Hepatocyte (in vitro differentiated cells): Measurements from ENCODE around the gene TACC3. TPM values are rescaled to one million over a fixed set of nuclear protein-coding genes. Genes with fewer than 3 reads are reported as not detected.

Experiments used
- DNase-seq: peaks from one replicate; pipeline ENCODE4 v3.0.0-alpha.2; 2016; ENCODE audit warnings: low spot score
- H2AFZ ChIP-seq: fragments of 200-600 bp; sonication (generic); 2 replicates; pipeline ENCODE4 v1.6.0; 2016; ENCODE audit warnings: antibody characterized with exemption, mild to moderate bottlenecking
- H3K27ac ChIP-seq: fragments of 200-600 bp; sonication (generic); 2 replicates; pipeline ENCODE4 v1.5.1; 2016; ENCODE audit warnings: mild to moderate bottlenecking
- H3K27me3 ChIP-seq: fragments of 200-600 bp; sonication (generic); 2 replicates; pipeline ENCODE4 v1.6.1; 2016
- H3K36me3 ChIP-seq: fragments of 200-600 bp; sonication (generic); replicated peaks from 2 replicates; pipeline ENCODE4 v1.5.1; 2016; ENCODE audit warnings: low read depth; ENCODE audit not compliant: insufficient read depth
- H3K4me1 ChIP-seq: fragments of 200-600 bp; sonication (generic); 2 replicates; pipeline ENCODE4 v1.5.1; 2016; ENCODE audit warnings: mild to moderate bottlenecking, moderate library complexity; ENCODE audit not compliant: insufficient read depth
- H3K4me2 ChIP-seq: fragments of 200-600 bp; sonication (generic); 2 replicates; pipeline ENCODE4 v1.6.0; 2016
- H3K4me3 ChIP-seq: fragments of 200-600 bp; sonication (generic); 2 replicates; pipeline ENCODE4 v1.5.1; 2016; ENCODE audit warnings: mild to moderate bottlenecking
- H3K79me2 ChIP-seq: fragments of 200-600 bp; sonication (generic); 2 replicates; pipeline ENCODE4 v1.6.0; 2017; ENCODE audit warnings: mild to moderate bottlenecking
- H3K9me2 ChIP-seq: fragments of 200-600 bp; sonication (generic); replicated peaks from 2 replicates; pipeline ENCODE4 v1.6.0; 2017; ENCODE audit warnings: mild to moderate bottlenecking; ENCODE audit not compliant: insufficient read depth
- H3K9me3 ChIP-seq: fragments of 200-600 bp; sonication (generic); 2 replicates; pipeline ENCODE4 v1.5.1; 2016; ENCODE audit warnings: low read depth, mild to moderate bottlenecking
- H4K20me1 ChIP-seq: fragments of 200-600 bp; sonication (generic); 2 replicates; pipeline ENCODE4 v1.6.0; 2016; ENCODE audit warnings: mild to moderate bottlenecking; ENCODE audit not compliant: insufficient read depth, poor library complexity, severe bottlenecking
- EZH2 ChIP-seq: fragments of 200-600 bp; sonication (generic); IDR thresholded peaks from 2 replicates; pipeline ENCODE4 v1.6.1; 2016; ENCODE audit warnings: antibody characterized with exemption, mild to moderate bottlenecking, borderline replicate concordance
- EZH2phosphoT487 ChIP-seq: fragments of 200-600 bp; sonication (generic); IDR thresholded peaks from one replicate; pipeline ENCODE4 v1.6.1; 2018; ENCODE audit warnings: antibody characterized with exemption, mild to moderate bottlenecking, low read depth, moderate library complexity; ENCODE audit not compliant: unreplicated experiment, severe bottlenecking
- WGBS: methylation state at CpG from one replicate; pipeline ENCODE4 v1.1.6; 2016; ENCODE audit warnings: low lambda C conversion rate; ENCODE audit errors: missing lambda C conversion rate; 5-methylcytosine and 5-hydroxymethylcytosine counted together
- polyA plus RNA-seq: library from polyadenylated mRNA; unstranded; fragments of >200 nt; fragmentation: Nextera tagmentation; extraction: Ambion mirVana; gene quantifications from 2 replicates; pipeline ENCODE4 v1.2.1, GENCODE V29; 2016
- total RNA-seq: library from RNA; depleted of rRNA; stranded (reverse); fragments of >200 nt; gene quantifications from 2 replicates; pipeline ENCODE4 v1.2.3, GENCODE V29; 2014
- TF ChIP-seq, protein P1 (sequence below): fragments of 200-600 bp; sonication (generic); IDR thresholded peaks from 2 replicates; pipeline ENCODE4 v1.5.1; 2016; ENCODE audit warnings: antibody characterized with exemption, mild to moderate bottlenecking; ENCODE audit not compliant: poor library complexity

TACC3 gene
- total and polyA plus RNA-seq, 2 experiments from 2014 or later = 9.3 to 14.8 TPM

GRCh38 chr4:1763070-1763549, 41.8 kb downstream of the TACC3 start:
- peak overlapping the region; percentile 52 for H2AFZ ChIP-seq
- H3K9me2 ChIP-seq = no peaks in the 10 kb centered on the region
- no peaks in the 10 kb centered on the region for H3K36me3 ChIP-seq
- no peak for DNase-seq
- WGBS = 39% methylated on average over 25 of the region's 31 CpGs
- no peaks in the 10 kb centered on the region for H4K20me1 ChIP-seq
- no peaks in the 10 kb centered on the region for H3K9me3 ChIP-seq
- no peaks in the 10 kb centered on the region for H3K79me2 ChIP-seq
- H3K4me3 ChIP-seq = no peak overlapping the region
- H3K4me2 ChIP-seq = peak overlapping the region; percentile 76
- peaks cover 35% of the 10 kb centered on the region for H3K4me1 ChIP-seq
- no peaks in the 10 kb centered on the region for H3K27me3 ChIP-seq
- TF ChIP-seq, protein P1, sequence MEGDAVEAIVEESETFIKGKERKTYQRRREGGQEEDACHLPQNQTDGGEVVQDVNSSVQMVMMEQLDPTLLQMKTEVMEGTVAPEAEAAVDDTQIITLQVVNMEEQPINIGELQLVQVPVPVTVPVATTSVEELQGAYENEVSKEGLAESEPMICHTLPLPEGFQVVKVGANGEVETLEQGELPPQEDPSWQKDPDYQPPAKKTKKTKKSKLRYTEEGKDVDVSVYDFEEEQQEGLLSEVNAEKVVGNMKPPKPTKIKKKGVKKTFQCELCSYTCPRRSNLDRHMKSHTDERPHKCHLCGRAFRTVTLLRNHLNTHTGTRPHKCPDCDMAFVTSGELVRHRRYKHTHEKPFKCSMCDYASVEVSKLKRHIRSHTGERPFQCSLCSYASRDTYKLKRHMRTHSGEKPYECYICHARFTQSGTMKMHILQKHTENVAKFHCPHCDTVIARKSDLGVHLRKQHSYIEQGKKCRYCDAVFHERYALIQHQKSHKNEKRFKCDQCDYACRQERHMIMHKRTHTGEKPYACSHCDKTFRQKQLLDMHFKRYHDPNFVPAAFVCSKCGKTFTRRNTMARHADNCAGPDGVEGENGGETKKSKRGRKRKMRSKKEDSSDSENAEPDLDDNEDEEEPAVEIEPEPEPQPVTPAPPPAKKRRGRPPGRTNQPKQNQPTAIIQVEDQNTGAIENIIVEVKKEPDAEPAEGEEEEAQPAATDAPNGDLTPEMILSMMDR = no peak
- no peak for TF ChIP-seq EZH2phosphoT487
- no peak for TF ChIP-seq EZH2
- H3K27ac ChIP-seq = peak overlapping the region; percentile 16

- Histone ChIP-seq H3K27me3 (no peaks in the 10 kb centered on the region), H3K4me3 (no peak overlapping the region), H2AFZ (peak overlapping the region; percentile 52), H3K9me2 (no peaks in the 10 kb centered on the region), H3K79me2 (no peaks in the 10 kb centered on the region), H3K36me3 (no peaks in the 10 kb centered on the region), H3K4me1 (peaks cover 40% of the 10 kb centered on the region), H3K4me2 (peak overlapping the region; percentile 76), H4K20me1 (no peaks in the 10 kb centered on the region), H3K9me3 (no peaks in the 10 kb centered on the region), H3K27ac (peak overlapping the region; percentile 83)
- WGBS = 51% methylated on average over 15 of the region's 36 CpGs
- DNase-seq = peak; percentile 85
- TF ChIP-seq, protein P1 = peak; percentile 41
- no peak for TF ChIP-seq EZH2
Observed at GRCh38 chr4:1763550-1764080, 42.3 kb downstream of the TACC3 start.

DNA sequence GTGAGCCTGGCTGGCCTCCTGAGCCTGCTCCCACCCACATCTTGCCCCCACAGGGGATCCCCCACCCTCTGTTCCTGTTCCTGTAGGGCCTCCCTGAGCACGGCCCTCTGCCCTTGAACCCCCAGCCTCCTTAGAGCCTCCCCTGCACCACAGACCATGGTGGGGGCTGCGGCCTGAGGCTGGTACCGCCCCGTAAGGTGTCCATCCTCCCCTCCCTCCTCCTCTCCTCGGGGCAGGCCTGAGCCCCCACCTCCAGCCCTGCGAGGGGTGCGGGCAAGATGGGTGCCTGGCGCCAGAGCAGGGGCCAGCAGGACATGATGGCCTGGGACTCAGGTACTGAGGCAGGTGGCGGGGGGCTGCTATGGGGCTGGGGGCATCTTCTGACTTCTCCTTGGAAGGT, 43.3 kb downstream of the TACC3 start:
- H2AFZ ChIP-seq = no peak overlapping the region
- H3K4me1 ChIP-seq = peaks cover 51% of the 10 kb centered on the region
- no peak overlapping the region for H3K4me3 ChIP-seq
- no peak overlapping the region for H3K4me2 ChIP-seq
- H3K36me3 ChIP-seq = no peaks in the 10 kb centered on the region
- H4K20me1 ChIP-seq = no peaks in the 10 kb centered on the region
- H3K79me2 ChIP-seq = no peaks in the 10 kb centered on the region
- TF ChIP-seq EZH2 (no peak), EZH2phosphoT487 (no peak)
- TF ChIP-seq, protein P1 = no peak
- H3K9me2 ChIP-seq = no peaks in the 10 kb centered on the region
- peak overlapping the region; percentile 83 for H3K27ac ChIP-seq
- no peak for DNase-seq
- H3K9me3 ChIP-seq = no peaks in the 10 kb centered on the region
- 100% methylated on average over 5 of the region's 9 CpGs for WGBS
- no peaks in the 10 kb centered on the region for H3K27me3 ChIP-seq
